HEK293 (cell line): Measurements from ENCODE around the gene PPIP5K2.

Experiments used
- CTCF ChIP-seq: fragments of 450-650 bp; formaldehyde crosslinking; IDR thresholded peaks from 2 replicates; pipeline ENCODE4 v1.5.1; 2016; ENCODE audit warnings: missing biosample characterization, missing genetic modification characterization
- GLI2 ChIP-seq: fragments of 450-650 bp; formaldehyde crosslinking; IDR thresholded peaks from 2 replicates; pipeline ENCODE4; 2017; ENCODE audit warnings: missing biosample characterization, missing genetic modification characterization, low read depth, borderline replicate concordance
- MYNN ChIP-seq: fragments of 450-650 bp; formaldehyde crosslinking; IDR thresholded peaks from 2 replicates; pipeline ENCODE4 v1.5.1; 2016; ENCODE audit warnings: missing biosample characterization, missing genetic modification characterization, borderline replicate concordance
- PRDM1 ChIP-seq: fragments of 450-650 bp; formaldehyde crosslinking; IDR thresholded peaks from 2 replicates; pipeline ENCODE4; 2016; ENCODE audit warnings: missing biosample characterization, missing genetic modification characterization
- ZBTB17 ChIP-seq: fragments of 450-650 bp; formaldehyde crosslinking; IDR thresholded peaks from 2 replicates; pipeline ENCODE4 v1.5.1; 2016; ENCODE audit warnings: missing biosample characterization, missing genetic modification characterization
- ZNF121 ChIP-seq: fragments of 450-650 bp; formaldehyde crosslinking; IDR thresholded peaks from 2 replicates; pipeline ENCODE4 v1.5.1; 2016; ENCODE audit warnings: missing biosample characterization, missing genetic modification characterization
- ZNF350 ChIP-seq: fragments of 450-650 bp; formaldehyde crosslinking; IDR thresholded peaks from 2 replicates; pipeline ENCODE4 v1.5.0; 2017; ENCODE audit warnings: missing biosample characterization, mild to moderate bottlenecking, missing genetic modification characterization
- ZNF501 ChIP-seq: fragments of 450-650 bp; formaldehyde crosslinking; IDR thresholded peaks from 2 replicates; pipeline ENCODE4 v1.5.1; 2016; ENCODE audit warnings: missing biosample characterization, missing genetic modification characterization
- ZNF521 ChIP-seq: fragments of 450-650 bp; formaldehyde crosslinking; IDR thresholded peaks from 2 replicates; pipeline ENCODE4 v1.5.1; 2017; ENCODE audit warnings: missing biosample characterization, mild to moderate bottlenecking, missing genetic modification characterization
- ZNF571 ChIP-seq: fragments of 450-650 bp; formaldehyde crosslinking; IDR thresholded peaks from 2 replicates; pipeline ENCODE4 v1.5.0; 2017; ENCODE audit warnings: missing biosample characterization, missing genetic modification characterization
- ZNF701 ChIP-seq: fragments of 450-650 bp; formaldehyde crosslinking; IDR thresholded peaks from 2 replicates; pipeline ENCODE4 v1.5.1; 2016; ENCODE audit warnings: missing biosample characterization, missing genetic modification characterization
- ZNF707 ChIP-seq: fragments of 450-650 bp; formaldehyde crosslinking; IDR thresholded peaks from 2 replicates; pipeline ENCODE4 v1.5.1; 2016; ENCODE audit warnings: missing biosample characterization, missing genetic modification characterization
- TF ChIP-seq, protein P1 (sequence below): fragments of 450-650 bp; formaldehyde crosslinking; IDR thresholded peaks from 2 replicates; pipeline ENCODE4 v1.5.1; 2016; ENCODE audit warnings: missing biosample characterization, missing genetic modification characterization
- TF ChIP-seq, protein P2 (sequence below): fragments of 450-650 bp; formaldehyde crosslinking; IDR thresholded peaks from 2 replicates; pipeline ENCODE4 v1.5.1; 2016; ENCODE audit warnings: missing biosample characterization, missing genetic modification characterization

- TF ChIP-seq PRDM1 (no peak), GLI2 (no peak), MYNN (tag by site-specific recombination) (no peak), ZNF701 (tag by site-specific recombination) (no peak), ZNF521 (tag by site-specific recombination) (no peak), CTCF (no peak), ZNF501 (no peak), ZNF707 (tag by site-specific recombination) (no peak), ZBTB17 (tag by site-specific recombination) (no peak), ZNF121 (tag by site-specific recombination) (no peak), ZNF571 (tag by site-specific recombination) (no peak), ZNF350 (tag by site-specific recombination) (no peak)
- TF ChIP-seq, protein P1, sequence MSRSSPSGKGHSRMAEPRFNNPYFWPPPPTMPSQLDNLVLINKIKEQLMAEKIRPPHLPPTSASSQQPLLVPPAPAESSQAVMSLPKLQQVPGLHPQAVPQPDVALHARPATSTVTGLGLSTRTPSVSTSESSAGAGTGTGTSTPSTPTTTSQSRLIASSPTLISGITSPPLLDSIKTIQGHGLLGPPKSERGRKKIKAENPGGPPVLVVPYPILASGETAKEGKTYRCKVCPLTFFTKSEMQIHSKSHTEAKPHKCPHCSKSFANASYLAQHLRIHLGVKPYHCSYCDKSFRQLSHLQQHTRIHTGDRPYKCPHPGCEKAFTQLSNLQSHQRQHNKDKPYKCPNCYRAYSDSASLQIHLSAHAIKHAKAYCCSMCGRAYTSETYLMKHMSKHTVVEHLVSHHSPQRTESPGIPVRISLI = no peak
- TF ChIP-seq, protein P2, sequence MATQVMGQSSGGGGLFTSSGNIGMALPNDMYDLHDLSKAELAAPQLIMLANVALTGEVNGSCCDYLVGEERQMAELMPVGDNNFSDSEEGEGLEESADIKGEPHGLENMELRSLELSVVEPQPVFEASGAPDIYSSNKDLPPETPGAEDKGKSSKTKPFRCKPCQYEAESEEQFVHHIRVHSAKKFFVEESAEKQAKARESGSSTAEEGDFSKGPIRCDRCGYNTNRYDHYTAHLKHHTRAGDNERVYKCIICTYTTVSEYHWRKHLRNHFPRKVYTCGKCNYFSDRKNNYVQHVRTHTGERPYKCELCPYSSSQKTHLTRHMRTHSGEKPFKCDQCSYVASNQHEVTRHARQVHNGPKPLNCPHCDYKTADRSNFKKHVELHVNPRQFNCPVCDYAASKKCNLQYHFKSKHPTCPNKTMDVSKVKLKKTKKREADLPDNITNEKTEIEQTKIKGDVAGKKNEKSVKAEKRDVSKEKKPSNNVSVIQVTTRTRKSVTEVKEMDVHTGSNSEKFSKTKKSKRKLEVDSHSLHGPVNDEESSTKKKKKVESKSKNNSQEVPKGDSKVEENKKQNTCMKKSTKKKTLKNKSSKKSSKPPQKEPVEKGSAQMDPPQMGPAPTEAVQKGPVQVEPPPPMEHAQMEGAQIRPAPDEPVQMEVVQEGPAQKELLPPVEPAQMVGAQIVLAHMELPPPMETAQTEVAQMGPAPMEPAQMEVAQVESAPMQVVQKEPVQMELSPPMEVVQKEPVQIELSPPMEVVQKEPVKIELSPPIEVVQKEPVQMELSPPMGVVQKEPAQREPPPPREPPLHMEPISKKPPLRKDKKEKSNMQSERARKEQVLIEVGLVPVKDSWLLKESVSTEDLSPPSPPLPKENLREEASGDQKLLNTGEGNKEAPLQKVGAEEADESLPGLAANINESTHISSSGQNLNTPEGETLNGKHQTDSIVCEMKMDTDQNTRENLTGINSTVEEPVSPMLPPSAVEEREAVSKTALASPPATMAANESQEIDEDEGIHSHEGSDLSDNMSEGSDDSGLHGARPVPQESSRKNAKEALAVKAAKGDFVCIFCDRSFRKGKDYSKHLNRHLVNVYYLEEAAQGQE (tag by site-specific recombination) = no peak
Observed at GRCh38 chr5:103177543-103177942, 57.4 kb downstream of the PPIP5K2 start.
